A172 (cell line): ENCODE measurements around the gene RELCH. TPM values are rescaled to one million over a fixed set of nuclear protein-coding genes. Genes with fewer than 3 reads are reported as not detected.
"Not testable (repeated sequence)": the region's sequence is repeated elsewhere in the genome, so short reads cannot be mapped to it uniquely, and the experiment has no call there.

Source experiments
- DNase-seq: peaks from one replicate; pipeline ENCODE4 v3.0.0-alpha.2; 2015; ENCODE audit warnings: low spot score
- total RNA-seq: library from RNA; depleted of rRNA; stranded (reverse); fragments of >200 nt; shearing (Covaris generic); gene quantifications from 2 replicates; pipeline ENCODE4 v1.2.3, GENCODE V29; 2014; rRNA removed

The RELCH gene, protein sequence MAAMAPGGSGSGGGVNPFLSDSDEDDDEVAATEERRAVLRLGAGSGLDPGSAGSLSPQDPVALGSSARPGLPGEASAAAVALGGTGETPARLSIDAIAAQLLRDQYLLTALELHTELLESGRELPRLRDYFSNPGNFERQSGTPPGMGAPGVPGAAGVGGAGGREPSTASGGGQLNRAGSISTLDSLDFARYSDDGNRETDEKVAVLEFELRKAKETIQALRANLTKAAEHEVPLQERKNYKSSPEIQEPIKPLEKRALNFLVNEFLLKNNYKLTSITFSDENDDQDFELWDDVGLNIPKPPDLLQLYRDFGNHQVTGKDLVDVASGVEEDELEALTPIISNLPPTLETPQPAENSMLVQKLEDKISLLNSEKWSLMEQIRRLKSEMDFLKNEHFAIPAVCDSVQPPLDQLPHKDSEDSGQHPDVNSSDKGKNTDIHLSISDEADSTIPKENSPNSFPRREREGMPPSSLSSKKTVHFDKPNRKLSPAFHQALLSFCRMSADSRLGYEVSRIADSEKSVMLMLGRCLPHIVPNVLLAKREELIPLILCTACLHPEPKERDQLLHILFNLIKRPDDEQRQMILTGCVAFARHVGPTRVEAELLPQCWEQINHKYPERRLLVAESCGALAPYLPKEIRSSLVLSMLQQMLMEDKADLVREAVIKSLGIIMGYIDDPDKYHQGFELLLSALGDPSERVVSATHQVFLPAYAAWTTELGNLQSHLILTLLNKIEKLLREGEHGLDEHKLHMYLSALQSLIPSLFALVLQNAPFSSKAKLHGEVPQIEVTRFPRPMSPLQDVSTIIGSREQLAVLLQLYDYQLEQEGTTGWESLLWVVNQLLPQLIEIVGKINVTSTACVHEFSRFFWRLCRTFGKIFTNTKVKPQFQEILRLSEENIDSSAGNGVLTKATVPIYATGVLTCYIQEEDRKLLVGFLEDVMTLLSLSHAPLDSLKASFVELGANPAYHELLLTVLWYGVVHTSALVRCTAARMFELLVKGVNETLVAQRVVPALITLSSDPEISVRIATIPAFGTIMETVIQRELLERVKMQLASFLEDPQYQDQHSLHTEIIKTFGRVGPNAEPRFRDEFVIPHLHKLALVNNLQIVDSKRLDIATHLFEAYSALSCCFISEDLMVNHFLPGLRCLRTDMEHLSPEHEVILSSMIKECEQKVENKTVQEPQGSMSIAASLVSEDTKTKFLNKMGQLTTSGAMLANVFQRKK
- 10.6 and 13.0 TPM in 2 replicates for total RNA-seq

DNA sequence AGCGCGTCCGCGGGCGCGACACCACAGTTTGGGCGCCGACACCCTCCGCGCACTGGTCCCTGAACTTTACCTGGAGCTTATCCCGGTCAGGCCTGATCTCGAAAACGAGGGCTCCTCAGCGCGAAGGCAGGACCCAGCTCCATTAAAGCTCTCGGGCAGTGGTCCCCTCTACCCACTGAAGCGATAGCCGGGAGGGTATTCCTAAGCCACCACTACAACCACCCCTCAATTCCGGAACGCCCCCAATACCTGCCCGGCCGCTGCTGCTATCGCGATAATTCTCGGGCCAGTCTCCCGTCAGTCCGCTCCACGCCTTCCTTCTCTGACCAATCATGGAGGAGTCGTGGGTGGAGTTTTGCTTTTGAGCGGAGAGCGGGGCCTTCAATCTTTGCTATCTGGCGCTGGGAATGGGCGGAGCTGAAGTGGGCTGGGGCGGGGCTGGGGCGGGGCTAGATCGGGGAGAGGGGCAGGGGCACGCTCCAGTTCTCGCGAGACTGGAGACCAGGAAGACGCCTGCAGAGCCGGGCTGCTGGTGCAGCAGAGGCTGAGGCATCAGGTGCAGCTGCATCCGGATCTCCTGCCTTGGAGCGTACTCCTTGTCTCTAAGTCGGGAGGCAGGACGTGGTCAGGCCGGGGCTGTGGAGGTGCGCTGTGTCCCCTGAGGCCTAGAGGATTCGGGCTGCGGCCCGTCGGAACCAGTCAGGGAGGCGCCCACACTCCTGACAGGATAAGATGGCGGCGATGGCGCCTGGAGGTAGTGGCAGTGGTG is at the start of gene RELCH, which contains the start of gene PIGN:
Gene RELCH (plus strand): TSS at position 482 of the 769 bp plus-strand sequence. CDS start 251 bp downstream, at position 733.
Gene PIGN (minus strand): TSS at position 283 of the 769 bp plus-strand sequence. CDS start 25,703 bp downstream, outside the sequence.
- peak; percentile 91 for DNase-seq

DNA sequence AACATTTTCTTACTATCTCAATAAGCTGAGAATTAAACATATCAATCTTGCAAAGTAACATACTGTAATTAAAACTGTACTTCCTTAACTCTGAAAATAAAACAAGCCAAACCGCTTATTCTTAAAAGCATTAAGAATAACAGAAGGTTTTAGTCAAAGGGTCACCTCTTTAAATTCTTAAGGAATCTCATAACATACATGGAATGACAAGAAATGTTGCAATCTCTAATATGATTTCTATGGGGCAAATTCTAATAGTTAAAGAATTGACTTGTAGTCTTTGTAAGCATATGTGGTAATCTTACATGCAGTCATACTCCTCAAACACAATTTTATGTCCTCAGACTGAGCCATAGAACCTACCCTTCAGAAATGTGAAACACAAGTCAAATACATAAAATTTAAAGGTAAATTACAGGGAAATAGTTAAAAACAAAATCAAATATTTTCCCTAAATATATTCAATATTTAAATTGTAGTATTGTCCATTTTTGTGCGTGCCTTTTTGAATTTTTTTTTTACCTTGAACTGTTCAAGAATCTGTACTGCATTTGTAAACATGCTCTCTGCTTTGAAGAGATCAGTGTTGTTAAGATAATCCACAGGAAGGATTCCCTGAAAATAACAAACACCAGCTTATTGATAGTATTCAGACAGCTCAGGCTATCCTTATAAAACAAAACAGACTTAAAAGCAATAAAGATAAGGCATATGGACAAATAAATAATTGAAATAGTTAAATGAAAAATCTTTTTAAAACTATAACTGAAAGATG is 48.4 kb upstream of the RELCH start:
- DNase-seq = no peak

DNA sequence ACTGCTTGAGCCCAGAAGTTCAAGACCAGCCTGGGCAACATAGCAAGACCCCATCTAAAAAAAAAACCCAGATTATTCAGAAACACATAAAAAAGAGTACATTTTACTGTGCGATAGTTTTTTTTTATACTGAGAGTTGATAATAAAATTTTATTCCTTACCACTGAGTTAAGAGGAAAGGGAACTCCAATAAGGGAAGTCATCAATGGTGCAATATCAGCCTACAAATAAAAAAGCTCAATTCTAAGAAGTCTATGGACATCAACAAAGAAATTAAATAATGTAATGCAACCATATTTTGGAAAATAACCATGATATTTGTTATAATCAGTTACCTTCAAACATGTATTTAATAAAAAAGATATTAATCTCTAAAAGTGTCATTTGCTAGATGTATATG is 46.8 kb upstream of the RELCH start:
- DNase-seq = no peak

DNA sequence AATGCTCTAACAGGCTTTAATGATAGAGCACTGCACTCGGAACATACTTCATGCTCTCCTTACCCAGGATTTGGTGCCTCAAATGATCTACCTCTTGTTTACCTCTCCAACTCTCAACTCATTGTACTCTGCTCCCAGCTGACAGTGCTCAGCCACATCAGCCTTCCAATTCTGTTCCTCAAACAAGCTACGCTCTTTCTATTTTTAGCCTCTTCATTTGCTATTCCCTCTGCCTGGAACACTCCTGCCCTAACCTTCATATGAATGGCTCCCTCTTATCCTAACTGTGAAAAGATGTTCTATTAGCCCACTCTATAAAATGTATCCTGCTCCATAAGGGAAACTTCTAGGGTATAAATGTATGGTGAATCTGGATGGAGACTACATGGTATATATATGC is 42.7 kb upstream of the RELCH start:
- DNase-seq = no peak

DNA sequence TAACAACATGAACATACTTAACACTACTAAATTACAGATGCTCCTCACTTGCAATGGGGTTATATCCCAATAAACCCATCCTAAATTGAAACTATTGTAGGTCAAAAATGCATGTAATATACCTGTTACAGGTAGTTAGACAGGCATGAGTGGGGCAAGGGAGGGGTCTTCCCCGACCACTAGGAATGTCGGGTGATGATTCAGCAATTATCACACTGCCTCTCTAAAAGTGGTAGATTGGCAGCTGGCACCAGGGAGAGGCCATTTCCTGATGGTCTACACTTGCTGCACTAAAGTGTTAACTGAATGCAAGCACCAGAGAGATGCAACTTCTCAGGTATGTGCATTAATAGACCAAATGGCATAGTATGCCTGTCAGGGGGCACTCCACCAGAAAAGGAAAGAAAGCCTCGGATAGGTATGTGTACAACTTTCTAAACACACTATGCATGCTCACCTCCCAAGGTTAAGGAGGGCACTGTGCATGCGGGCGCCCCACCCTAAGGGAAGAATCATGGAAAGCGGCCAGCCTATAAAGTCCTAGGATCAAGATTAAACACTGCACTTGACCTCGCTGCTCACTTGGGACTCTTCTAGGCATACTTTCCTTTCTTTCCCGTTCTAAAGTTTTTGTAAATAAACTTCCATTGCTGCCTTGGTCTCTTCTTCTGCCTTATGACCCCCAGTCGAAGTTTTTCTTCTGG is 35.8 kb upstream of the RELCH start:
- DNase-seq = no peak

DNA sequence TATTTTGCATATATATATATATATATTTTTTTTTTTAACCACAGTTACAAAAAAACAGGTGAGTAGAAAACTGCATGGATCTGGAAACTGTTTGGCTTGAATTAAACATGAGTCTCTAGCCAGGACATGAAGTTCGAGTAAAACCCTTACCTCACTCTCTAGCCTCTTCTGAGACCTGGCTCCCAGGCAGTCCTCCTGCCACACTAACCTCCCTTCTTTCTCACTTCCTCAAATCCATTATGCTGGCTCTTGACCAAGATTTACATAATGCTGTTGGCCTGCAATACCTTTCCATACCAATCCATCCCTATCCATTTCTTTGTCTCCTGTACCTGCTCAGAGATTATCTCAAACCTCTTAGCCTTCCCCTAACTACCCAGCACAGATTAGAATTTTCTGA is 34.2 kb upstream of the RELCH start:
- no peak for DNase-seq

DNA sequence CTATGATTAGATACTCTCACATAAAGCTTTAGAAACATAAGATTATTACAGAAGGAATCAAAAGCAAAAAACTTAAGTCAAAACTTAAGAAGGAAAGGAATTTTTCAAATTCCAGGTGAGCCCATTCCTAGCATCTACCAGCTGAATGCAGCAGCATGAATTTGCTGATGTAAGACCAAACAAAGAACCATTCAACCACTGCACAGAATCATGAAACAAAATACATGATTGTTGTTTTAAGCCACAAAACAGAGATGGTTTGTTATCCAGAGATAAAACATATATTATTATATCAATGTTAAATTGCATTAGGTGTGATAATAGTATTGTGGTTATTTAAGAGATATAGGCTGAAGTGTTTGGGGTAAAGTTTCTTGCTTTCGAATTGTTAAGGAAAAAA is 29.2 kb upstream of the RELCH start:
- no peak for DNase-seq

DNA sequence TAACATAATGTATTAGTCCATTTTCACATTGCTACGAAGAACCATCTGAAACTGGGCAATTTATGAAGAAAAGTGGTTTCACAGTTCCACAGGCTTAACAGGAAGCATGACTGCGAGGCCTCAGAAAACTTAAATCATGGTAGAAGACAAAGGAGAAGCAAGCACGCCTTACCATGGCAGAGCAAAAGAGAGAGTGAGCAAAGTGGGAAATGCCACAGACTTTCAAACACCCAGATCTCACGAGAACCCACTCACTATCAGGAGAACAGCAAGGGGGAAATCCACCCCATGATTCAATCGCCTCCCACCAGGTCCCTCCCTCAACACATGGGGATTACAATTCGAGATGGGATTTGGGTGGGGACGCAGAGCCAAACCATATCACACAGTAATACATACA is 22.7 kb upstream of the RELCH start:
- no peak for DNase-seq

DNA sequence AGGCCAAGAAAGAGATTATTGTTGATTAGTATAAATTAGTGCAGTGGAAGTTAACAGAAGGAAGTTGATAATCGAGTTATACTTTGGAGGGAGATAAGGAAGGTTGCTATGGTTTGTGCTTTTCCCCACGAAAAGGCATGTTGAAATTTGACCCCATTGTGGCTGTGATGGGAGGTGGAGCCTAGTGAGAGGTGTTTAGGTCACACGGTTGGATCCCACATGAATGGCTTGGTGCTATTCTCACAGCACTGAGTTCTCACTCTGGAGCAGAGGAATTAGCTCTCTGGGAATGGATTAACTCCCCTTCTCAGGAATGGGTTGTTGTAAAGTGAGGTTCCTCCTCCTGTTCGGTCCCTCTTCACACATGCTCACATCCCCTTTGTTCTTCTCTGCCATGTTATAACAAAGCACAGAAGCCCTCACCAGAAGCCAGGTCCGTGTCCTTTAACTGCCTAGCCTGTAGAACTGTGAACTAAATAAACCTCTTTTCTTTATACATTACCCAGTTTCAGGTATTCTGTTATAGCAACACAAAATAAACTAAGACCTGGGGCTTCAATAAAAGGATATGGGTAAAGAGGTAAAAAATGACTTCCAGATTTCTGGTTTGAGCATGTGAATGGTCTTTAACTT is 22.1 kb upstream of the RELCH start:
- no peak for DNase-seq

DNA sequence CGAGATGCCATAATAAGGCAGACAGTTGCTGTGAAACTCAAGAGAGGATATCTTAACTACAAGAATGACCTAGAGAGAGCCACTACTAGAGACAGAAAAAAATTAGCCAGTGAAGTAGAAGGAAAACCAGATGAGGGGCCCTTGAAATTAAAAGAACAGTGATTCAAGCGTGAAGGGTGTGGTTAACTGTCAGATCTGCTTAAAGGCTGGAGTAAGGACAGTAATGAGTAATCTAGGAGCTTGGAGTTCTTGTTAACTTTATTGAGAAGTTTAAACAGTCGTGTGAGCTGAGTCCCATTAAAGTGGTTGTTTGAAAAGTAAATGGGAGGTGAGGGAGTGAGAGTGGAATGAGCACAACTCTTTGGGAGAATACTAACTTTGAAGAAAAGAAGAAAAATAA is 21.5 kb upstream of the RELCH start:
- no peak for DNase-seq

DNA sequence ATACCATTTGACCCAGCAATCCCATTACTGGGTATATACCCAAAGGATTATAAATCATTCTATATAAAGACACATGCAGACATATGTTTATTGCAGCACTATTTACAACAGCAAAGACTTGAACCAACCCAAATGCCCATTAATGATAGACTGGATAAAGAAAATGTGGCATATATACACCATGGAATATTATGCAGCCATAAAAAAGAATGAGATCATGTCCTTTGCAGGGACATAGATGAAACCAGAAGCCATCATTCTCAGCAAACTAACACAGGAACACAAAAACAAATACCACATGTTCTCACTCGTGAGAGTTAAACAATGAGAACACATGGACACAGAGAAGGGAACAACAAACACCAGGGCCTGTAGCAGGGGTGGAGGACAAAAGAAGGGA is 20.5 kb upstream of the RELCH start:
- not testable (repeated sequence) for DNase-seq

DNA sequence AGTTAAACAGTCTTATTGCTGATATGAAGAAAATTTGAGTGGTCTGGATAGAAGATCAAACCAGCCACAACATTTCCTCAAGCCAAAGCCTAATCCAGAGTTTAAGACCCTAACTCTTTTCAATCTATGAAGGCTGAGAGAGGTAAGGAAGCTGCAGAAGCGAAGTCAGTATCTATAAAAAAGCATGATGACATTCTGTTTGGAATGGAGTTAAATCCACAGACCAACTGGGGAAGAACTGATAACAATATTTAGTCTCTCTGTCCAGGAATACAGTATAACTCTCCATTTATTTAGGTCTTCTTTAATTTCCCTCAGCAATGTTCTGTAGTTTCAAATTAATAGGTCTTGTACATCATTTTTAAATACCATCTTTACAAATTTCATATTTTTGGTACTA is 16.2 kb upstream of the RELCH start:
- no peak for DNase-seq

DNA sequence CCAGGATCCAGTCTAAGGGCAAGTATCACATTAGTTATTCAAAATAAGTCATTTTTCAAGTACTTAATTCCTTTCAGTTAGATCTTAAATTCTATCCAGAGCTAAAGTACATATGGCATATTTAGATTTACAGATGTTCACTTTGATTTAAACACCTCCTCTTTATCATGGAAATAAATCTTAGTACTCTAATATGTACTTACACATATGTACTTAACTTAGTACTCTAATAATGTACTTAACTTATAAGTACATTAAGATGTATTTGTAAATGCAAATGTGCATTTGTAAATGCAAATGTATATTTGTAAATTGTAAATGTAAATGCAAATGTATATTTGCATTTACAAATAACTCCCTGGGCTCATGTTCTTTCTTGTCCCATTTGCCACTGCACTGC is 14.8 kb upstream of the RELCH start:
- DNase-seq = no peak

DNA sequence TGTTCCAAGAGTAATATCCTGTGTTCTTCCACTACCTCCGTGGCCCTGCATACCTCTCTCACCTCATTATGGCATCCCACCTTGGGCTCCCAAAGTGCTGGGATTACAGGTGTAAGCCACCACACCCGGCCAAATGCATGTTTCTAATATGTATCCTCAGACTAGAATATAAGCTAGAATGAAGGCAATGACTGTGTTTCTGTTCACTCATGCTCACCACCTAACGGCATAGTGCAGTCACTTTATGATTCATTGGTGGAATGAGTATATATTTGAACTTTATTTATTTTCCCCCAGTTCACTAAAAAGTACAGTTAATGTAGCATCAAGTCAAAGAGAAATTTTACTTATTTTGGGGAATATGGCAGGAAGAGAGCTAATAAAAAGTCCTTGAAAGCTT is 11.5 kb upstream of the RELCH start:
- no peak for DNase-seq

DNA sequence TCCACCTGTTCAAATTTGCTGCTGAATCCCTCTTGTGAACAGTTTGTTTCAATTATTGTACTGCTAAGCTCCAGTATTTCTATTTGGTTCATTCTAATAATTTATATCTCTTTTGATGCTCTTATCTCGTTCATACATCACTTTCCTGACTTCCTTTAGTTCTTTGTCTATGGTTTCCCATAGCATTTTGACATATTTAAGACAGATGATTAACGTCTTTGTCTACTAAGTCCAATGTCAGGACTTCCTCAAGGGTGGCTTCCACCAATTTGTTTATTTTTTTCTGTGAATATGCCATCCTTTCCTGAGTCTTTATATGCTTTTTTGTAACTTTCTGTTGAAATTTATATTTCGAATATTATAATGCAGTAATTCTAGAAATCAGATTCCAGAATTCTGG is 9.8 kb upstream of the RELCH start:
- no peak for DNase-seq

DNA sequence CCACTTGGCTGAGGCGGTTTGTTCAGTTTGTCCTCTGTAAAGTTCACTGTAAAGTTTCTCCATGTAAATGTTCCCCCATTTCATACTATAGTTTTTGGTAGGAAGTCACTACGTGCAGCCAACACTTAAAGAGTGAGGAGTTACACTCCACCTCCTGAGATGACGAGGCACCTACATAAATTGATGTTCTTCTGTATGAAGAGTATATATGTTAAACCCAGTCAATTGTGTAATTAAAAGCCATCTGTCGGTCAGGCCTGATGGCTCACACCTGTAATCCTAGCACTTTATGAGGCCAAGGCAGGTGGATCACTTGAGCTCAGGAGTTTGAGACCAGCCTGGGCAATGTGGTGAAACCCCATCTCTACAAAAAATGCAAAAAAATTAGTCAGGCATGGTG is 7.8 kb upstream of the RELCH start:
- no peak for DNase-seq

DNA sequence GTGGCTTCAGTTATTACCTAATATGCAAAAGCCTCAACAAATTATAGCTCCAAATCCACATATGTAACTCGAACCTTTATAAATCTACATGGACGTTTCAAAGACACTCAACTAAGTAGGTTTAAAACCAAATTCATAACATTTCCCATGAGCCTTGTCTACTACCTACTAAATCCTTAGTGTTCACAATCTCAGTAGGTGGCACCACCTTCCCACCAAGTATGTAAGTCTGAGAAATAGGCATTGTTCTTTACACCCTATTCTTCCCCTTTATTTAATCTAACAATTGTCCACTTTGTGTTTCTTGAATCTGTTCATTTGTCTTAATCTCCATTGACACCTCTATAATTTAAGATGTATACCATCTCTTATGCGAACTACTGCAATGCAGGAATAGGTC is 4.8 kb upstream of the RELCH start:
- no peak for DNase-seq

DNA sequence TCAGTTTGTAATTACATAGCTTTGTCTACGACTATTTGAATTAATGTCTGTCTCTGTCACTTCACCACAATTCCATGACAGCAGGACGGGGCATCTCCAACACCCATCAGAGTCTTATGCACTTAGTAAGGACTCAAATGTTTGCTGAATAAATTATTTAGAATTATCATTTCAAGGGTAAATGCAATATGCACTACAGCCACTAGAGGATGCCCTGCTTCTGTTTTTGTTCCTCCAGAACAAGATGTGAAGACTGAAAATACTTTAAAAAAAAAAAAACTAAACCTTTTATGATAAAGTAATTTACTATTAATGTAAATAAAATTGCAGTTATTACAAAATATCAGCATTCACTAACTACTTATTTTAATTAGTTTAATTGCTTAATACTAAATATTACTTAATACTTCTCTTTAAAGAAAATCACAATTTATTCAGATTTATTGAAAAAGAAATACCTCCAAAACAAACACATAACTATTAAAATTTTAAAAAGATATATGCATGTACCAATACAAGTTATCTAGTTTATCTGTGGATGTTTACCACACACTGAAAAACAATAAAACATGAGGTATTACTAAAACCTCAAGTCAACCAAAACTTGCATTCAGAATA is 3.4 kb upstream of the RELCH start:
- DNase-seq = peak; percentile 38

DNA sequence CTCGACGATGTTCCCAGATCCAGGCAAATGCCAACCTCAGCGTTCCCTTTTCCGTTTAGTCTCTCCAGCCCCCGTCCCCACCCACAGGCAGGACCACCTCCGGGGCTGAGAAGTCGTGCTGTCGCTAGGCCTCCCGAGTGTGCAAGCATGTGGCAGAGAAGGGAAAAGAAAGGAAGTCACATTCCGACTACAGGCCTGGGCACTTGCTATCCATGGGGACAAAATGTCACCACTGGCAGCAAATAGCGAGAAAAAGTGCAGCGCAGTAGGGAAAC is 619 bp upstream of the RELCH start:
- peak; percentile 0 for DNase-seq
